GM15510 (cell line): ENCODE data around the gene ANGEL1.
A peak's percentile ranks its signal among the peaks of the same experiment; 100 is the strongest.

ENCODE experiments used
- POLR2A ChIP-seq: IDR thresholded peaks from 3 replicates; pipeline ENCODE4 v1.6.1; 2011; ENCODE audit warnings: borderline replicate concordance; ENCODE audit not compliant: insufficient read length; ENCODE audit errors: extremely low read depth

ANGEL1 gene, protein sequence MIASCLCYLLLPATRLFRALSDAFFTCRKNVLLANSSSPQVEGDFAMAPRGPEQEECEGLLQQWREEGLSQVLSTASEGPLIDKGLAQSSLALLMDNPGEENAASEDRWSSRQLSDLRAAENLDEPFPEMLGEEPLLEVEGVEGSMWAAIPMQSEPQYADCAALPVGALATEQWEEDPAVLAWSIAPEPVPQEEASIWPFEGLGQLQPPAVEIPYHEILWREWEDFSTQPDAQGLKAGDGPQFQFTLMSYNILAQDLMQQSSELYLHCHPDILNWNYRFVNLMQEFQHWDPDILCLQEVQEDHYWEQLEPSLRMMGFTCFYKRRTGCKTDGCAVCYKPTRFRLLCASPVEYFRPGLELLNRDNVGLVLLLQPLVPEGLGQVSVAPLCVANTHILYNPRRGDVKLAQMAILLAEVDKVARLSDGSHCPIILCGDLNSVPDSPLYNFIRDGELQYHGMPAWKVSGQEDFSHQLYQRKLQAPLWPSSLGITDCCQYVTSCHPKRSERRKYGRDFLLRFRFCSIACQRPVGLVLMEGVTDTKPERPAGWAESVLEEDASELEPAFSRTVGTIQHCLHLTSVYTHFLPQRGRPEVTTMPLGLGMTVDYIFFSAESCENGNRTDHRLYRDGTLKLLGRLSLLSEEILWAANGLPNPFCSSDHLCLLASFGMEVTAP

DNA sequence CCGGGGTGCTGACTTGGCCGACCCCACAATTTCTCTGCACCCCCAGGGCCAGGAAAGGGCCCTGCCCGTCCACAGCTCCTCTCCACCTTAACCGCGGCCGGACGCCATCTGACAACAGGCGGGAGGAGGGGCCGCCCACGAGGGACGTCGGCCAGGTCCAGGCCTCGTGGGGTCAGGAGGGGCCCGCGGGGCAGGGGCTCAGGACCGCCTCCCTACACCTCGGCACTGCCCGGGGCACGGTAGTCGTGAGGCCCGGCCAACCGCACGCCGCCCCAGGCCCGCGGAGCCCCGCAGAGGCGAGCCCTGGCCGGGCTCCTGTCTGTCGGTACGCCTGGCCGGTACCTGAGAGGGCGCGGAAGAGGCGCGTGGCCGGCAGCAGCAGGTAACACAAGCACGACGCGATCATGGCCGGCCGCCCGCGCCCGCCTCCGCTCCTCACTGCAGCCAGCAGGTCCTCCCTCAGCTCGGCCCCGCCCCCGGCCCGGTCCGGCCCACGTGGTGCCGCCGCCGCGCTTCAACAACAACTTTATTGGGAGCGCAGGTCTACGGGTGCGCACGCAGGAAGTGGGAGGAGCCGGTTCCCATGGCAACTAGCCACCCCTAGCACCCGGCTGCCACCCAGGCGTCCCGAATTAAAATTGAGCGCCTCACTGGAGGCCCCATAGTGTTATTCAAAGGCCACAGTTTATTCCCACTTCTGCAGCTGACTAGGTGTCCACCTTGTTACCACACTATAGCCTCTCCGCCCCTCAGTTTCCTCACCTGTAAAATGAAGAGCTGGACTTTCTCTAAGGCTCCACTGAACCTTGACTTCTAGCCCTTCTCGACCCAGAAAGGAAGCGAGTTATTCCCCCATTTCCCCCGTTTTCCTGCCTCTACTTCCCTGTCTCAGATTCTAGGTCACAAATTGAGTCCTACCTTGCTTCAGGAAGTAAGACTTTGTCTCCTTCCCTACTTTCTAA is at the start of gene ANGEL1:
ANGEL1 (minus strand) TSS at position 461 of the 962 bp plus-strand sequence; CDS start at position 406, 55 bp downstream.
- peak; percentile 92 for TF ChIP-seq POLR2A

- TF ChIP-seq POLR2A = no peak
These were observed 49.0 kb upstream of the ANGEL1 start for GRCh38 chr14:76861574-76862255.

DNA sequence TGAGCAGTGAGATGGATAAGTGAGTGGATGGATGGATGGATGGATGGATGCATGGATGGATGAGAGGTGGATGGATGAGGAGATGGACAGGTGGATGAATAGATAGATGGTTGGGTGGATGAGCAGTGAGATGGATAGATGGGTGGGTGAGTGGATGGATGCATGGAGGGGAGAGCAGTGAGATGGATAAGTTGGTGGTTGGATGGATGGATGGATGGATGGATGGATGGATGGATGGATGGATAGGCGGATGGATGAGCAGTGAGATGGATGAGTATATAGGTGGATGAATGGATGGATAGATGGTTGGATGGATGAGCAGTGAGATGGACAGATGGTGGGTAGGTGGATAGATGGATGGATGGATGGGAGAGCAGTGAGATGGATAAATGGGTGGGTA is 44.1 kb upstream of the ANGEL1 start:
- TF ChIP-seq POLR2A = no peak

- no peak for TF ChIP-seq POLR2A
These were observed 42.4 kb upstream of the ANGEL1 start for GRCh38 chr14:76855066-76855465.

DNA sequence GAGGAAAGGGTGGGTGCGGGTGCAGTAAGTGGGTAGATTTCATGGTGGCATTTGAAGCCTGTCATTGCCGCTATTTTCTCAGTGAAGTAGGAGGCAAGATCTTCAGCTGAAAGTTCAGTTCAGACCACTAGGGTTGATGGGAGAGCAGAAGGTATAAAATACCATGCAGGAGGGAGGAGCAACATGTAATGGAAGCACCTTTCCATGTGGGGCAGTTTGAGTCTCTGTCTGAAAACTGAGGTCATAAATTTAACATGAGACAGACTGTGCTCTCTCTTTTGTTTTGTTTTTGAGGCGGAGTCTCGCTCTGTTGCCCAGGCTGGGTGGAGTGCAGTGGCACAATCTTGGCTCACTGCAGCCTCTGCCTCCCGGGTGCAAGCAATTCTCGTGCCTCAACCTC is 36.2 kb upstream of the ANGEL1 start:
- TF ChIP-seq POLR2A = no peak

- no peak for TF ChIP-seq POLR2A
These were observed 33.8 kb upstream of the ANGEL1 start for GRCh38 chr14:76846331-76847047.

- TF ChIP-seq POLR2A = no peak
These were observed 31.5 kb upstream of the ANGEL1 start for GRCh38 chr14:76844223-76844622.

- TF ChIP-seq POLR2A = no peak
These were observed 29.7 kb upstream of the ANGEL1 start for GRCh38 chr14:76842414-76842813.

DNA sequence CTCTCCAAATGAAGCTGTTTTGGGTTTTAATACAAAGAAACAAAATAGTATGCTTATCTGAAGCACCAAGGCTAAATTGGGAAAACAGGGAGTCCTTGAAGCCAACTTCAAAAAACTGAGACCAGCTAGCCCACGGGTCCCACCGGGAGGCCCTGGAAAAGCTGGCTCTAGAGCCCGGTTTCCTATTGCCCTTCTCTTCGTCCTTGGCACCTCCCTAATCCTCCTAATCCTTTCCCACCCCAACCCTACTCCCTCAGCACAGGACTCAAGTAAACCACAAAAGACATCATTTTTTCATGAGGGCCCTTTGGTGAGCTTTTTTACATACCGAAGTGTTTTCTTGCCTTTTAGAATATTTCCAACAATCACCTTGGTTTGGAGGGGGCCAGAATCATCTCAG is 24.8 kb upstream of the ANGEL1 start:
- no peak for TF ChIP-seq POLR2A

DNA sequence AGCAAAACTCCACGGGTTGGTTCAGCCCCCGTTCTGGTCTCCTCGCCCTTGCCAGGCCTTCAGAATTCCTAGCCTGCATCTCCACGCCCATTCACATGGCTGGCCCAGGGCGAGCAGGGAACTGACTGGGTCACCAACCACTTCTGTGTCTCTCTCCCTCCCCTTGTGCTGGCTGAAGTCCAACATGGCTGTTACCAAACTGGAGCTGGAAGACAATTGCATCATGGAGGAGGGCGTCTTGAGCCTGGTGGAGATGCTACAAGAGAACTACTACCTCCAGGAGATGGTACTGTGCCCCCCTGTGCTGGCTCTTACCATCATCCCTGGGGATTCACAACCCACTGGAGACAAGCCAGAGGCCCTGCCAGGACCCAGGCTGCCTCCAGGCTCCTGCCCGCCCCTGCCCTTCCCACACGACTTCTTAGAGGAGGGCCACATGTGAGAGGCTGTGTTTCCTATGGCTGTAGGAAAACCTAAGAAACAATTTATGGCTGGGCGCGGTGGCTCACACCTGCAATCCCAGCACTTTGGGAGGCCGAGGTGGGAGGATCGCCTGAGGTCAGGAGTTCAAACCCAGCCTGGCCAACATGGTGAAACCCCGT is 23.4 kb upstream of the ANGEL1 start:
- TF ChIP-seq POLR2A = no peak

DNA sequence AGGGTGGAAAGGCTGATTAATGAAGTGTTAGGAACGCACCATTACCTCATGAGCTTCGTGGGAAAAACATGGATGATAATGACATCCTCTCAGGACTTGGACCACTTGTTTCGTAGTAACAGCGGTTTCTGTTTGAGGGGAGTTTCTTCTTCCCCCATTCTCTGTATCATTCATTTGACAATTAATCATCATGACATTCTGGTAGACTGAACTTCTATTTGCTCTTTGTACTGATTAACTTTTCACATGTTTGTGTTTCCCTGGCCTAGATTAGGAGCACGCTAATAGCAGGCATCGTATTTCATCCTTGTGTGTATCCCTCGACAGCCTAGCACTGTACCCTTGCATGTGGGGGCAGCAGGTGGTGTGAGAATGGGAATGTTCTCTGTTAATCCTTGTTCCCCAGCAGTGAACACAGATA is 21.6 kb upstream of the ANGEL1 start:
- no peak for TF ChIP-seq POLR2A

- TF ChIP-seq POLR2A = no peak
These were observed 20.3 kb upstream of the ANGEL1 start for GRCh38 chr14:76833011-76833410.

- no peak for TF ChIP-seq POLR2A
These were observed 19.9 kb upstream of the ANGEL1 start for GRCh38 chr14:76832503-76832988.
